HG03095 (cell line): ENCODE results near the gene GAS1.

ENCODE experiments used
- ATAC-seq: cut with Tn5 transposase; IDR thresholded peaks from one replicate; pipeline ENCODE4 v1.9.1; 2021; ENCODE audit warnings: moderate library complexity; ENCODE audit not compliant: unreplicated experiment

GAS1 gene

GRCh38 chr9:86926145-86926544, 21.2 kb downstream of the GAS1 start:
- ATAC-seq, result no peak

- ATAC-seq, result no peak
These were observed 21.6 kb downstream of the GAS1 start for GRCh38 chr9:86925686-86926085.

GRCh38 chr9:86924206-86924605, 23.1 kb downstream of the GAS1 start:
- no peak for ATAC-seq

GRCh38 chr9:86921151-86921923, 26.0 kb downstream of the GAS1 start:
- ATAC-seq, result no peak

- no peak for ATAC-seq
These were observed 28.8 kb downstream of the GAS1 start for GRCh38 chr9:86918556-86918955.

GRCh38 chr9:86912210-86912609, 35.1 kb downstream of the GAS1 start:
- no peak for ATAC-seq

- ATAC-seq, result no peak
These were observed 37.9 kb downstream of the GAS1 start for GRCh38 chr9:86909388-86909787.

GRCh38 chr9:86908261-86908660, 39.0 kb downstream of the GAS1 start:
- no peak for ATAC-seq

- ATAC-seq, result no peak
These were observed 40.0 kb downstream of the GAS1 start for GRCh38 chr9:86907346-86907745.

- ATAC-seq, result no peak
These were observed 43.6 kb downstream of the GAS1 start for GRCh38 chr9:86903734-86904085.

GRCh38 chr9:86902991-86903733, 44.1 kb downstream of the GAS1 start:
- no peak for ATAC-seq

GRCh38 chr9:86902586-86902985, 44.7 kb downstream of the GAS1 start:
- no peak for ATAC-seq

GRCh38 chr9:86902176-86902575, 45.1 kb downstream of the GAS1 start:
- no peak for ATAC-seq

- no peak for ATAC-seq
These were observed 45.8 kb downstream of the GAS1 start for GRCh38 chr9:86901511-86901910.
